ENCODE data around the gene IFNG. TPM values are rescaled to one million over a fixed set of nuclear protein-coding genes. Genes with fewer than 3 reads are reported as not detected.

Gene IFNG
- total RNA-seq, 1 donor from 2014 or later, result not detected

DNA sequence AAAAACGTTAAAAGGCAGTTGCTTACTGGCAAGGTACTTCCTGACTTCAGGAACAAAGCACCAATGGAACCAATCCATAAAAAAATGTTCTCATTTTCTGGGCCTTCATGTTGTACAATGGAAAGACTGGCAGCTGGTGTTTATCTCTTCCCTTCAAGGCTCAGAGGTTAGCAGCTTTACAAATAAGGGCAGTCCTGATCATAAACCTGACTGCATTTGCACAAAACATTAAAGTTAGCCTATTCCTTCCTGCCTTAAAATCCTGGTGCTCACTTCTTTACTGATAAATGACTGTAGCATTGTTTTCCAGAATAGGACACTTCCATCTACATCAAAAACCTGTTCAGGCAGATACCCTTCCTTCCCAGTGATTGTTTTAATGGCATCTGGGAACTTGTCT lies 46.9 kb upstream of the IFNG start:
- TF ChIP-seq EZH2 (IDR thresholded peaks at IDR 0.05; ENCODE audit: insufficient read depth, low read length) (no peak), CTCF (IDR thresholded peaks at IDR 0.05; ENCODE audit: insufficient read depth, low read depth, low read length) (no peak)
- Mint-ChIP-seq H3K4me1 (ENCODE audit: low read depth, unreplicated experiment) (no peaks in the 10 kb centered on the region), H3K4me3 (ENCODE audit: unreplicated experiment) (no peak overlapping the region), H3K27me3 (ENCODE audit: low read depth, unreplicated experiment) (peaks cover 19% of the 10 kb centered on the region), H3K27ac (ENCODE audit: unreplicated experiment) (no peak overlapping the region), H3K36me3 (ENCODE audit: low read depth, unreplicated experiment) (no peaks in the 10 kb centered on the region), H3K9me3 (ENCODE audit: unreplicated experiment) (no peaks in the 10 kb centered on the region)
- Histone ChIP-seq H2AFZ (ENCODE audit: low read depth, low read length) (no peak overlapping the region), H3K79me2 (ENCODE audit: insufficient read depth, low read length) (no peaks in the 10 kb centered on the region), H3K36me3 (ENCODE audit: insufficient read depth, low read length) (no peaks in the 10 kb centered on the region), H3K9ac (ENCODE audit: low read length) (no peak overlapping the region), H3K4me2 (ENCODE audit: low read length) (no peak overlapping the region), H3K27me3 (ENCODE audit: insufficient read depth, low read length) (peaks cover 45% of the 10 kb centered on the region), H3K4me1 (ENCODE audit: insufficient read depth, low read length) (no peaks in the 10 kb centered on the region), H3K9me3 (ENCODE audit: insufficient read depth, low read depth, low read length) (no peaks in the 10 kb centered on the region), H3K27ac (ENCODE audit: low read depth, low read length) (no peak overlapping the region), H3K4me3 (ENCODE audit: insufficient read depth, low read depth, low read length) (no peak overlapping the region), H4K20me1 (ENCODE audit: insufficient read depth, low read length) (no peaks in the 10 kb centered on the region)
- no peak for DNase-seq (ENCODE audit: low read depth)
- no peak for FAIRE-seq

GRCh38 chr12:68203460-68203875 lies 43.9 kb upstream of the IFNG start:
- Mint-ChIP-seq H3K27ac (ENCODE audit: unreplicated experiment) (no peak overlapping the region), H3K4me3 (ENCODE audit: unreplicated experiment) (no peak overlapping the region), H3K27me3 (ENCODE audit: low read depth, unreplicated experiment) (peaks cover 25% of the 10 kb centered on the region), H3K9me3 (ENCODE audit: unreplicated experiment) (peaks cover 1% of the 10 kb centered on the region), H3K36me3 (ENCODE audit: low read depth, unreplicated experiment) (no peaks in the 10 kb centered on the region), H3K4me1 (ENCODE audit: low read depth, unreplicated experiment) (peaks cover 11% of the 10 kb centered on the region)
- no peak overlapping the region for H3K9ac ChIP-seq (ENCODE audit: low read length)
- H3K4me3 ChIP-seq (ENCODE audit: insufficient read depth, low read depth, low read length), result no peak overlapping the region
- H3K27me3 ChIP-seq (ENCODE audit: insufficient read depth, low read length), result peaks cover 55% of the 10 kb centered on the region
- no peak overlapping the region for H3K27ac ChIP-seq (ENCODE audit: low read depth, low read length)
- H3K36me3 ChIP-seq (ENCODE audit: insufficient read depth, low read length), result no peaks in the 10 kb centered on the region
- no peaks in the 10 kb centered on the region for H3K79me2 ChIP-seq (ENCODE audit: insufficient read depth, low read length)
- H2AFZ ChIP-seq (ENCODE audit: low read depth, low read length), result no peak overlapping the region
- no peak for DNase-seq (ENCODE audit: low read depth)
- TF ChIP-seq EZH2 (IDR thresholded peaks at IDR 0.05; ENCODE audit: insufficient read depth, low read length) (no peak), CTCF (IDR thresholded peaks at IDR 0.05; ENCODE audit: insufficient read depth, low read depth, low read length) (no peak)
- no peak overlapping the region for H3K4me2 ChIP-seq (ENCODE audit: low read length)
- H4K20me1 ChIP-seq (ENCODE audit: insufficient read depth, low read length), result no peaks in the 10 kb centered on the region
- peaks cover 8% of the 10 kb centered on the region for H3K4me1 ChIP-seq (ENCODE audit: insufficient read depth, low read length)
- no peak for FAIRE-seq
- H3K9me3 ChIP-seq (ENCODE audit: insufficient read depth, low read depth, low read length), result no peaks in the 10 kb centered on the region

GRCh38 chr12:68200854-68201253 lies 41.3 kb upstream of the IFNG start:
- Histone ChIP-seq H3K79me2 (ENCODE audit: insufficient read depth, low read length) (no peaks in the 10 kb centered on the region), H3K4me1 (ENCODE audit: insufficient read depth, low read length) (peaks cover 8% of the 10 kb centered on the region), H4K20me1 (ENCODE audit: insufficient read depth, low read length) (no peaks in the 10 kb centered on the region), H3K9ac (ENCODE audit: low read length) (no peak overlapping the region), H3K9me3 (ENCODE audit: insufficient read depth, low read depth, low read length) (no peaks in the 10 kb centered on the region), H3K4me3 (ENCODE audit: insufficient read depth, low read depth, low read length) (no peak overlapping the region), H3K27me3 (ENCODE audit: insufficient read depth, low read length) (peaks cover 50% of the 10 kb centered on the region), H3K4me2 (ENCODE audit: low read length) (peak overlapping the region; percentile 13), H3K36me3 (ENCODE audit: insufficient read depth, low read length) (no peaks in the 10 kb centered on the region), H2AFZ (ENCODE audit: low read depth, low read length) (no peak overlapping the region), H3K27ac (ENCODE audit: low read depth, low read length) (no peak overlapping the region)
- peaks cover 11% of the 10 kb centered on the region for H3K4me1 Mint-ChIP-seq (ENCODE audit: low read depth, unreplicated experiment)
- H3K9me3 Mint-ChIP-seq (ENCODE audit: unreplicated experiment), result peaks cover 2% of the 10 kb centered on the region
- FAIRE-seq (no peak), DNase-seq (ENCODE audit: low read depth) (peak; percentile 82)
- peaks cover 23% of the 10 kb centered on the region for H3K27me3 Mint-ChIP-seq (ENCODE audit: low read depth, unreplicated experiment)
- no peak for TF ChIP-seq EZH2 (IDR thresholded peaks at IDR 0.05; ENCODE audit: insufficient read depth, low read length)
- TF ChIP-seq CTCF (IDR thresholded peaks at IDR 0.05; ENCODE audit: insufficient read depth, low read depth, low read length), result no peak
- no peak overlapping the region for H3K4me3 Mint-ChIP-seq (ENCODE audit: unreplicated experiment)
- H3K36me3 Mint-ChIP-seq (ENCODE audit: low read depth, unreplicated experiment), result no peaks in the 10 kb centered on the region
- H3K27ac Mint-ChIP-seq (ENCODE audit: unreplicated experiment), result no peak overlapping the region
